AG04450 (cell line): ENCODE results near the gene PRELID3B. TPM values are rescaled to one million over a fixed set of nuclear protein-coding genes. Genes with fewer than 3 reads are reported as not detected.

Experiments
- CTCF ChIA-PET: fragments of 300-600, 350-600 bp; formaldehyde crosslinking; extraction: SDS; loops from one replicate; lab custom pipeline; 2022; ENCODE audit warnings: antibody characterized with exemption, inconsistent platforms; lab: Charles Lee
- POLR2A ChIA-PET: fragments of 350-600 bp; formaldehyde crosslinking; extraction: SDS; loops from one replicate; lab custom pipeline; 2021; ENCODE audit warnings: antibody characterized with exemption, inconsistent platforms; lab: Yijun Ruan, JAX
- DNase-seq: peaks from one replicate; pipeline ENCODE4 v3.0.0-alpha.2; 2011; ENCODE audit warnings: low read depth, low spot score
- H3K27ac ChIP-seq: one replicate; pipeline ENCODE4 v1.5.1; 2012; ENCODE audit warnings: low read depth, low read length, control low read depth
- H3K27me3 ChIP-seq: one replicate; pipeline ENCODE4 v1.6.0; 2012; ENCODE audit warnings: low read length; ENCODE audit not compliant: control insufficient read depth, insufficient read depth
- H3K4me3 ChIP-seq: 2 replicates; pipeline ENCODE4 v1.5.1; 2011; ENCODE audit warnings: mild to moderate bottlenecking, low read depth, low read length, control low read depth
- H3K9me3 ChIP-seq: 2 replicates; pipeline ENCODE4 v1.5.1; 2012; ENCODE audit warnings: low read length; ENCODE audit not compliant: control insufficient read depth, insufficient read depth
- CTCF ChIP-seq: IDR thresholded peaks from 2 replicates; pipeline ENCODE4 v1.5.1; 2011; ENCODE audit warnings: low read depth, low read length, control low read depth, inconsistent platforms
- polyA plus RNA-seq: library from polyadenylated mRNA; depleted of rRNA; stranded (reverse); fragments of >200 nt; gene quantifications from 2 replicates; pipeline ENCODE4 v1.2.3, GENCODE V29; 2011

Gene PRELID3B
- polyA plus RNA-seq, 1 experiment: 58.2 TPM

- H3K27me3 ChIP-seq: no peaks in the 10 kb centered on the region
- TF ChIP-seq CTCF: no peak
- H3K4me3 ChIP-seq: no peak overlapping the region
- H3K27ac ChIP-seq: no peak overlapping the region
- POLR2A ChIA-PET: interaction anchor here (1.0 kb wide), 1 partner anchor 38 kb away, joined by 3 read pairs; the partner anchor contains the start of gene ATP5F1E
- CTCF ChIA-PET: no interaction called here
- no peaks in the 10 kb centered on the region; the same call in 1 of the 2 replicates for H3K9me3 ChIP-seq
- DNase-seq: no peak
Observed at GRCh38 chr20:58994390-58995159, 48.0 kb downstream of the PRELID3B start.

- TF ChIP-seq CTCF: no peak
- CTCF ChIA-PET: interaction anchor here (1.0 kb wide), 1 partner anchor 123 kb away, joined by 5 read pairs; no protein-coding TSS in a partner anchor
- no peak for DNase-seq
Observed at GRCh38 chr20:58993332-58994248, 49.0 kb downstream of the PRELID3B start.

GRCh38 chr20:58992911-58993310 lies 49.7 kb downstream of the PRELID3B start:
- no peak for DNase-seq
- Histone ChIP-seq H3K27ac (no peak overlapping the region), H3K9me3 (no peaks in the 10 kb centered on the region; the same call in 1 of the 2 replicates), H3K27me3 (no peaks in the 10 kb centered on the region), H3K4me3 (no peak overlapping the region)
- ChIA-PET POLR2A (no interaction called here), CTCF (interaction anchor here (1.0 kb wide), 1 partner anchor 122 kb away, joined by 5 read pairs; no protein-coding TSS in a partner anchor)
- TF ChIP-seq CTCF: no peak

More at GRCh38 chr20:58993332-58994248, 49.0 kb downstream of the PRELID3B start:
- Histone ChIP-seq H3K27ac (no peak overlapping the region), H3K4me3 (no peak overlapping the region), H3K27me3 (no peaks in the 10 kb centered on the region), H3K9me3 (no peaks in the 10 kb centered on the region; the same call in 1 of the 2 replicates)
- POLR2A ChIA-PET: interaction anchor here (1.0 kb wide), 1 partner anchor 39 kb away, joined by 3 read pairs; the partner anchor contains the start of gene ATP5F1E

GRCh38 chr20:58991715-58992114 lies 50.9 kb downstream of the PRELID3B start:
- ChIA-PET CTCF (no interaction called here), POLR2A (interaction anchor here (0.5 kb wide), 1 partner anchor 10 kb away, joined by 11 read pairs; no protein-coding TSS in a partner anchor)
- Histone ChIP-seq H3K4me3 (no peak overlapping the region), H3K27ac (no peak overlapping the region), H3K27me3 (no peaks in the 10 kb centered on the region), H3K9me3 (no peaks in the 10 kb centered on the region; the same call in 1 of the 2 replicates)
- no peak for DNase-seq
- no peak for TF ChIP-seq CTCF
